ENCODE measurements around the gene ELMOD1. TPM values are rescaled to one million over a fixed set of nuclear protein-coding genes. Genes with fewer than 3 reads are reported as not detected.

Gene ELMOD1
- total and polyA plus RNA-seq, 2 experiments from 2014 or later, result 1.2 to 1.6 TPM

- TF ChIP-seq EZH2phosphoT487 (IDR thresholded peaks at IDR 0.05; ENCODE audit: unreplicated experiment), result no peak
These were observed 62.1 kb downstream of the ELMOD1 start (continued) for GRCh38 chr11:107653076-107653475.

GRCh38 chr11:107655602-107656001 is 64.7 kb downstream of the ELMOD1 start:
- H3F3A ChIP-seq (replicated peaks; ENCODE audit: low read depth), result no peaks in the 10 kb centered on the region
- H4K20me1 ChIP-seq (replicated peaks; ENCODE audit: insufficient read depth), result no peaks in the 10 kb centered on the region
- no peak overlapping the region for H2AFZ ChIP-seq
- no peak for TF ChIP-seq ETS1 (IDR thresholded peaks at IDR 0.05)
- TF ChIP-seq REST (IDR thresholded peaks at IDR 0.05; ENCODE audit: unreplicated experiment), result no peak
- no peak for TF ChIP-seq ZNF462 (CRISPR knock-in tag; IDR thresholded peaks at IDR 0.05)
- Mint-ChIP-seq H3K36me3 (ENCODE audit: low read depth) (no peaks in the 10 kb centered on the region), H3K4me3 (no peak overlapping the region), H3K27ac (no peak overlapping the region), H3K4me1 (peaks cover 40% of the 10 kb centered on the region), H3K27me3 (ENCODE audit: insufficient read depth, low read depth, poor library complexity) (peaks cover 3% of the 10 kb centered on the region), H3K9me3 (no peaks in the 10 kb centered on the region)
- H3K27me3 ChIP-seq (ENCODE audit: insufficient read depth), result no peaks in the 10 kb centered on the region
- H3K4me2 ChIP-seq, result peak overlapping the region; percentile 40; the same call in 1 of the 2 replicates
- H3K27ac ChIP-seq (ENCODE audit: low read depth), result no peak overlapping the region
- DNase-seq (ENCODE audit: low spot score) (no peak), ATAC-seq (no peak)
- H3K79me2 ChIP-seq (replicated peaks; ENCODE audit: insufficient read depth), result no peaks in the 10 kb centered on the region
- 0 out of 2 replicates have a peak, but pooled peaks cover 3% of the 10 kb centered on the region for H3K9me2 ChIP-seq (ENCODE audit: insufficient read depth)
- peak overlapping the region; percentile 2; the same call in 1 of the 2 replicates for H3K4me3 ChIP-seq
- H3K36me3 ChIP-seq (ENCODE audit: insufficient read depth), result no peaks in the 10 kb centered on the region
- peaks cover 33% of the 10 kb centered on the region for H3K4me1 ChIP-seq (ENCODE audit: insufficient read depth)

Measured in GM23338 (cell line).